OCI-LY3 (cell line): Measurements from ENCODE around the gene SYT2.

Experiments used
- EZH2phosphoT487 ChIP-seq: fragments of 200-600 bp; shearing (Covaris generic); IDR thresholded peaks from 2 replicates; pipeline ENCODE4 v1.6.1; 2018; ENCODE audit warnings: antibody characterized with exemption, mixed run types, low read depth
- TF ChIP-seq, protein P1 (sequence below): fragments of 200-600, 300-600 bp; sonication (generic); IDR thresholded peaks from 2 replicates; pipeline ENCODE4 v1.5.1; 2014; ENCODE audit warnings: antibody characterized with exemption, low read length, low read depth

DNA sequence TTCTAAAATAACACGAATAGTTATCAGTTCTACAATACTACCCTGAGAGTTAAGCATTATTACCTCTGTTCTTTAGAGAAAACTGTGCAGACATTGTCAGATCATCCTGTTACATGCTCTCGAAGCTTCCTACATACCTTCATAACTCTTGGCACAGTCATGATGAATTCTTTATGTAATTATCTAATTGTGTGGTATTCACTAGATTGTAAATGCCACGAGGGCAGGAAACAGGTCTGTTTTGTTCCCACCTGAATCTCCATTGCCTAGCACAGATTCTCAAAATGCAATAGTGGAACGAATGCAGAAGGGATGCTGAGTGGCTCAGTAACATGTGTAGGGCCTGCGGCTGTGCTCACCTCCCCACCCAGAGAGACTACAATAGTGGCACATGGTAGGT is 3.4 kb downstream of the SYT2 start:
- TF ChIP-seq, protein P1, sequence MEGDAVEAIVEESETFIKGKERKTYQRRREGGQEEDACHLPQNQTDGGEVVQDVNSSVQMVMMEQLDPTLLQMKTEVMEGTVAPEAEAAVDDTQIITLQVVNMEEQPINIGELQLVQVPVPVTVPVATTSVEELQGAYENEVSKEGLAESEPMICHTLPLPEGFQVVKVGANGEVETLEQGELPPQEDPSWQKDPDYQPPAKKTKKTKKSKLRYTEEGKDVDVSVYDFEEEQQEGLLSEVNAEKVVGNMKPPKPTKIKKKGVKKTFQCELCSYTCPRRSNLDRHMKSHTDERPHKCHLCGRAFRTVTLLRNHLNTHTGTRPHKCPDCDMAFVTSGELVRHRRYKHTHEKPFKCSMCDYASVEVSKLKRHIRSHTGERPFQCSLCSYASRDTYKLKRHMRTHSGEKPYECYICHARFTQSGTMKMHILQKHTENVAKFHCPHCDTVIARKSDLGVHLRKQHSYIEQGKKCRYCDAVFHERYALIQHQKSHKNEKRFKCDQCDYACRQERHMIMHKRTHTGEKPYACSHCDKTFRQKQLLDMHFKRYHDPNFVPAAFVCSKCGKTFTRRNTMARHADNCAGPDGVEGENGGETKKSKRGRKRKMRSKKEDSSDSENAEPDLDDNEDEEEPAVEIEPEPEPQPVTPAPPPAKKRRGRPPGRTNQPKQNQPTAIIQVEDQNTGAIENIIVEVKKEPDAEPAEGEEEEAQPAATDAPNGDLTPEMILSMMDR = no peak
- TF ChIP-seq EZH2phosphoT487 = no peak
